HCT116 (cell line): ENCODE data around the gene AKAP8. TPM values are rescaled to one million over a fixed set of nuclear protein-coding genes. Genes with fewer than 3 reads are reported as not detected.

Experiments
- ATAC-seq: fragments of 200-7000 bp; cut with Tn5 transposase; 2 replicates; pipeline ENCODE4 v1.9.1; 2020; ENCODE audit warnings: mild to moderate bottlenecking, moderate library complexity
- BruUV-seq: library from RNA; stranded (reverse); fragments of 400-500 nt; replicated peaks from 2 replicates; lab custom pipeline; 2021; lab: Mats Ljungman, UMichigan
- CTCF ChIA-PET: fragments of 300-600 bp; sonication (Branson Sonifier 250); formaldehyde crosslinking; loops from one replicate; lab custom pipeline; 2021; ENCODE audit warnings: antibody characterized with exemption; lab: Charles Lee
- POLR2A ChIA-PET: fragments of 300-600, 350-600 bp; sonication (Branson Sonifier 250); formaldehyde crosslinking; loops from one replicate; lab custom pipeline; 2021; ENCODE audit warnings: antibody characterized with exemption; lab: Charles Lee
- RAD21 ChIA-PET, 2 experiments: fragments of 300-600 bp; sonication (Branson Sonifier 250); formaldehyde crosslinking; loops; one replicate each; lab custom pipeline; 2023; ENCODE audit warnings: low total read pairs in 2 of 2; ENCODE audit not compliant: uncharacterized antibody in 2 of 2, unreplicated experiment in 2 of 2, low non-redundant PET in 1 of 2; lab: Charles Lee
- DNase-seq: peaks from one replicate; pipeline ENCODE4 v3.0.0-alpha.2; 2010; ENCODE audit warnings: low read depth, low spot score
- H2AFZ ChIP-seq: fragments of 200-600 bp; shearing (Covaris generic), sonication (generic); 2 replicates; pipeline ENCODE4 v1.6.1; 2017; ENCODE audit warnings: low read depth, mixed run types, mixed read lengths, antibody characterized with exemption, low read length; ENCODE audit not compliant: poor library complexity, severe bottlenecking
- H3K27ac ChIP-seq: 2 replicates; pipeline ENCODE4 v1.5.1; 2012; ENCODE audit warnings: low read depth, low read length
- H3K27me3 ChIP-seq: fragments of 200-600 bp; sonication (generic); 2 replicates; pipeline ENCODE4 v1.6.1; 2016; ENCODE audit warnings: mixed run types, low read length, mixed read lengths; ENCODE audit not compliant: insufficient read depth
- H3K36me3 ChIP-seq, 2 experiments: fragments of 200-500 bp in 1 of 2; fragments of 200-600 bp in 1 of 2; sonication (Bioruptor generic) in 1 of 2; sonication (generic) in 1 of 2; 2 replicates each; pipeline versions ENCODE4 v1.5.1 to v1.6.1; 2014 to 2016; ENCODE audit warnings: low read length in 2 of 2, inconsistent platforms in 1 of 2, mixed read lengths in 1 of 2, mixed run types in 1 of 2; ENCODE audit not compliant: insufficient read depth in 2 of 2, control insufficient read depth in 1 of 2
- H3K4me1 ChIP-seq, 2 experiments: fragments of 200-600 bp in 1 of 2; sonication (generic) in 1 of 2; 2 replicates each; pipeline versions ENCODE4 v1.5.1 to v1.6.1; 2012 to 2017; ENCODE audit warnings: low read length in 2 of 2, inconsistent platforms in 1 of 2, mild to moderate bottlenecking in 1 of 2, mixed read lengths in 1 of 2, mixed run types in 1 of 2, moderate library complexity in 1 of 2; ENCODE audit not compliant: insufficient read depth in 2 of 2, control insufficient read depth in 1 of 2
- H3K4me2 ChIP-seq: fragments of 200-600 bp; sonication (generic); 2 replicates; pipeline ENCODE4 v1.6.1; 2017; ENCODE audit warnings: mixed run types, low read length, mixed read lengths
- H3K4me3 ChIP-seq, 2 experiments: fragments of 200-600 bp in 1 of 2; sonication (generic) in 1 of 2; replicated peaks in 1 of 2; 2 replicates each; pipeline ENCODE4 v1.5.1; 2011 to 2016; ENCODE audit warnings: low read length in 2 of 2, control low read depth in 1 of 2, low read depth in 1 of 2, mild to moderate bottlenecking in 1 of 2, mixed read lengths in 1 of 2, mixed run types in 1 of 2
- H3K79me2 ChIP-seq: fragments of 200-600 bp; sonication (generic); 2 replicates; pipeline ENCODE4 v1.6.1; 2017; ENCODE audit warnings: mild to moderate bottlenecking, mixed run types, low read length, moderate library complexity, mixed read lengths; ENCODE audit not compliant: insufficient read depth
- H3K9ac ChIP-seq: fragments of 200-600 bp; sonication (generic); 2 replicates; pipeline ENCODE4 v1.6.1; 2016; ENCODE audit warnings: low read length, mixed read lengths
- H3K9me2 ChIP-seq: fragments of 200-600 bp; sonication (generic), shearing (Covaris generic); 2 replicates; pipeline ENCODE4 v1.6.1; 2017; ENCODE audit warnings: mixed run types, mild to moderate bottlenecking, moderate library complexity; ENCODE audit not compliant: insufficient read depth
- H3K9me3 ChIP-seq, 2 experiments: fragments of 200-500 bp in 1 of 2; fragments of 200-600 bp in 1 of 2; sonication (Bioruptor generic) in 1 of 2; sonication (generic) in 1 of 2; 2 replicates each; pipeline ENCODE4 v1.6.1; 2014 to 2017; ENCODE audit warnings: low read length in 2 of 2, mixed read lengths in 2 of 2, inconsistent platforms in 1 of 2, low read depth in 1 of 2, mild to moderate bottlenecking in 1 of 2, mixed run types in 1 of 2, moderate library complexity in 1 of 2; ENCODE audit not compliant: control insufficient read depth in 1 of 2, insufficient read depth in 1 of 2
- H4K20me1 ChIP-seq: fragments of 200-600 bp; sonication (generic), shearing (Covaris generic); 2 replicates; pipeline ENCODE4 v1.6.1; 2017; ENCODE audit warnings: mixed run types, mild to moderate bottlenecking, moderate library complexity; ENCODE audit not compliant: insufficient read depth
- EZH2phosphoT487 ChIP-seq: fragments of 200-600 bp; IDR thresholded peaks from 2 replicates; pipeline ENCODE4 v1.6.1; 2018; ENCODE audit warnings: antibody characterized with exemption, borderline replicate concordance
- JUND ChIP-seq: IDR thresholded peaks from 2 replicates; pipeline ENCODE4 v1.6.1; 2012
- SIN3A ChIP-seq: IDR thresholded peaks from 2 replicates; pipeline ENCODE4 v1.6.1; 2012; ENCODE audit warnings: low read depth
- TCF7L2 ChIP-seq: IDR thresholded peaks from 2 replicates; pipeline ENCODE4 v1.7.0; 2011; ENCODE audit warnings: borderline replicate concordance, inconsistent platforms; ENCODE audit not compliant: insufficient read depth, insufficient read length; ENCODE audit errors: extremely low read depth
- YY1 ChIP-seq: IDR thresholded peaks from 2 replicates; pipeline ENCODE4 v1.6.1; 2011; ENCODE audit warnings: low read length, low read depth, moderate library complexity, mild to moderate bottlenecking; ENCODE audit not compliant: insufficient replicate concordance; ENCODE audit errors: extremely low read depth
- ZNF274 ChIP-seq: fragments of 200-500 bp; sonication (Bioruptor generic); IDR thresholded peaks from 2 replicates; pipeline ENCODE4 v1.6.1; 2014; ENCODE audit warnings: mild to moderate bottlenecking, low read depth, low read length, inconsistent platforms
- intact Hi-C: fragments of 100-400 bp; cut with micrococcal nuclease; formaldehyde crosslinking; loops from 2 replicates; pipeline ENCODE4 v1.10.0; 2022
- total RNA-seq: library from RNA; stranded (reverse); gene quantifications from one replicate; pipeline ENCODE4 v1.2.1, GENCODE V29; 2021; ENCODE audit not compliant: unreplicated experiment
- TF ChIP-seq, protein P1 (sequence below): IDR thresholded peaks from 2 replicates; pipeline ENCODE4 v1.6.1; 2012
- TF ChIP-seq, protein P2 (sequence below): IDR thresholded peaks from 2 replicates; pipeline ENCODE4 v1.6.1; 2012
- TF ChIP-seq, protein P3 (sequence below): IDR thresholded peaks from 2 replicates; pipeline ENCODE4 v1.6.1; 2011; ENCODE audit warnings: mild to moderate bottlenecking, low read length, moderate library complexity; ENCODE audit not compliant: insufficient replicate concordance; ENCODE audit errors: extremely low read depth

AKAP8 gene
- total RNA-seq, 1 experiment from 2014 or later = 50.6 TPM

DNA sequence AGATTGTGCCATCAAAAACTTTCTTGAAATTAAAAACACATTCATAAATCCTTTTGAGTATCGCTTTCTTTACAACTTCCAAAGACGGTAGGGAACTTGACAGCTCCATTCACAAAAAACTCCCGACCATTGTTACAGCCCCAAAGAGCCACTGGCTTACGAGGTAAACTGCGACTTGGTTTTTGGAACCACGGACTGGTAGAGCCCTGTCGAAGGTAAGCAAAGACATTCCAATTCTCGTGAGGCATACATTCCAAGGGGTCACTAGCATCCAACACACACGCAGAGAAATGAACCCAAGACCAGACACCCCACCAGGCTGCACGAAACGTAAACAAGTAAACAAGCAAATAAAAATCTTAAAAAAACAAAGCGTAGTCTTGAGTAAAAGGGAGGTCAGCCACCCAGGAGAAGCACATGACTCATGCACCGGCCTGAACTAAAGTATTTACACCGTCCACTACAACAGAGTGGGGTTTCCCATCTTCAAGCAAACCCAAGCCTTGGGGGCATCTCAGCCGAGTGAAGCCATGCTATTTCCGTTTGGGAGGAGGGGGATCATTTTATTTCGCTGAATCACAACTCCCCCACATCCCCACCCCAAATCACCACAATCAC, 48.7 kb downstream of the AKAP8 start (continued):
- no peak for TF ChIP-seq TCF7L2
- TF ChIP-seq ZNF274 = no peak
- TF ChIP-seq EZH2phosphoT487 = no peak
- no peak for TF ChIP-seq JUND
- no peak for TF ChIP-seq YY1
- no peak for TF ChIP-seq SIN3A
- TF ChIP-seq, protein P1, sequence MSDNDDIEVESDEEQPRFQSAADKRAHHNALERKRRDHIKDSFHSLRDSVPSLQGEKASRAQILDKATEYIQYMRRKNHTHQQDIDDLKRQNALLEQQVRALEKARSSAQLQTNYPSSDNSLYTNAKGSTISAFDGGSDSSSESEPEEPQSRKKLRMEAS = no peak
- TF ChIP-seq, protein P2, sequence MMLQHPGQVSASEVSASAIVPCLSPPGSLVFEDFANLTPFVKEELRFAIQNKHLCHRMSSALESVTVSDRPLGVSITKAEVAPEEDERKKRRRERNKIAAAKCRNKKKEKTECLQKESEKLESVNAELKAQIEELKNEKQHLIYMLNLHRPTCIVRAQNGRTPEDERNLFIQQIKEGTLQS = no peak
- TF ChIP-seq, protein P3, sequence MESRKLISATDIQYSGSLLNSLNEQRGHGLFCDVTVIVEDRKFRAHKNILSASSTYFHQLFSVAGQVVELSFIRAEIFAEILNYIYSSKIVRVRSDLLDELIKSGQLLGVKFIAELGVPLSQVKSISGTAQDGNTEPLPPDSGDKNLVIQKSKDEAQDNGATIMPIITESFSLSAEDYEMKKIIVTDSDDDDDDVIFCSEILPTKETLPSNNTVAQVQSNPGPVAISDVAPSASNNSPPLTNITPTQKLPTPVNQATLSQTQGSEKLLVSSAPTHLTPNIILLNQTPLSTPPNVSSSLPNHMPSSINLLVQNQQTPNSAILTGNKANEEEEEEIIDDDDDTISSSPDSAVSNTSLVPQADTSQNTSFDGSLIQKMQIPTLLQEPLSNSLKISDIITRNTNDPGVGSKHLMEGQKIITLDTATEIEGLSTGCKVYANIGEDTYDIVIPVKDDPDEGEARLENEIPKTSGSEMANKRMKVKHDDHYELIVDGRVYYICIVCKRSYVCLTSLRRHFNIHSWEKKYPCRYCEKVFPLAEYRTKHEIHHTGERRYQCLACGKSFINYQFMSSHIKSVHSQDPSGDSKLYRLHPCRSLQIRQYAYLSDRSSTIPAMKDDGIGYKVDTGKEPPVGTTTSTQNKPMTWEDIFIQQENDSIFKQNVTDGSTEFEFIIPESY = no peak

DNA sequence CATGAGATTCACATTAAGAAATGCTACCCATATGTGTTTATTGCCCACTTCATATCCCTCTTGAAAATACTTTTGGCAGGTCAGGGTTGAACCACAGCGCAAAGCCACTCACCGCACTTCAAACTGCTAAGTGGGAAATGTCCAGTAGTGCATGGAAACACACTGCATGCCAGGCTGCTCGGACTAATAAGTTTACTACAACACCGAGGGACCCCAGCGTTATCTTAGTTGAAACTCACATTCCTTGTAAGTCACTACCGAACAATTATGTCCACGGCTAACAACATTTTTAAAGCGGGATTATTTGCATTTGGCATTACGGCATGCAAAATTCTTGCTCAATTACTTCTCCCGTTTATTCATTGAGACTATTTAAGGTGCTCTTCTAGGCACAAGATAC, 51.3 kb downstream of the AKAP8 start:
- Histone ChIP-seq H3K36me3 (no peaks in the 10 kb centered on the region), H3K27me3 (no peaks in the 10 kb centered on the region), H3K79me2 (peaks cover 89% of the 10 kb centered on the region), H3K4me3 (no peak overlapping the region), H3K9ac (no peak overlapping the region), H4K20me1 (peaks cover 12% of the 10 kb centered on the region), H3K9me2 (no peaks in the 10 kb centered on the region), H3K27ac (no peak overlapping the region), H2AFZ (no peak overlapping the region), H3K4me2 (no peak overlapping the region), H3K4me1 (peaks cover 3 to 7% of the 10 kb centered on the region in 2 experiments; a peak in 2 of 4 replicates), H3K9me3 (no peaks in the 10 kb centered on the region)
- ATAC-seq (no peak), DNase-seq (no peak)
- TF ChIP-seq, protein P1 = no peak
- ChIA-PET POLR2A (no interaction called here), CTCF (no interaction called here), RAD21 (no interaction called here)
- intact Hi-C loops = no loop called here
- BruUV-seq = no TSS peak
